GM23248 (cell line): ENCODE data around the gene SYMPK. TPM values are rescaled to one million over a fixed set of nuclear protein-coding genes. Genes with fewer than 3 reads are reported as not detected.

Source experiments
- DNase-seq: peaks from one replicate; pipeline ENCODE4 v3.0.0-alpha.2; 2015
- H2AFZ ChIP-seq: fragments of 200-600 bp; sonication (generic); 2 replicates; pipeline ENCODE4 v1.6.1; 2016; ENCODE audit warnings: antibody characterized with exemption
- H3F3A ChIP-seq: fragments of 200-600 bp; sonication (generic); 2 replicates; pipeline ENCODE4 v1.6.1; 2016; ENCODE audit warnings: mild to moderate bottlenecking, antibody characterized with exemption, mixed run types; ENCODE audit not compliant: insufficient read depth
- H3K27ac ChIP-seq: fragments of 200-600 bp; sonication (generic); 2 replicates; pipeline ENCODE4 v1.5.1; 2016; ENCODE audit warnings: mild to moderate bottlenecking
- H3K27me3 ChIP-seq: fragments of 200-600 bp; sonication (generic); replicated peaks from 2 replicates; pipeline ENCODE4 v1.6.1; 2016; ENCODE audit warnings: mild to moderate bottlenecking; ENCODE audit not compliant: insufficient read depth
- H3K36me3 ChIP-seq: fragments of 200-600 bp; sonication (generic); 2 replicates; pipeline ENCODE4 v1.6.1; 2016; ENCODE audit warnings: low read depth, mild to moderate bottlenecking
- H3K4me1 ChIP-seq: fragments of 200-600 bp; sonication (generic); 2 replicates; pipeline ENCODE4 v1.6.1; 2016; ENCODE audit warnings: mild to moderate bottlenecking; ENCODE audit not compliant: insufficient read depth
- H3K4me2 ChIP-seq: fragments of 200-600 bp; sonication (generic); one replicate; pipeline ENCODE4 v1.6.1; 2016; ENCODE audit warnings: mild to moderate bottlenecking; ENCODE audit not compliant: unreplicated experiment
- H3K4me3 ChIP-seq: fragments of 200-600 bp; sonication (generic); 2 replicates; pipeline ENCODE4 v1.5.1; 2016; ENCODE audit warnings: mild to moderate bottlenecking
- H3K79me2 ChIP-seq: fragments of 200-600 bp; sonication (generic); 2 replicates; pipeline ENCODE4 v1.6.1; 2016; ENCODE audit warnings: mild to moderate bottlenecking; ENCODE audit not compliant: insufficient read depth
- H3K9ac ChIP-seq: fragments of 200-600 bp; sonication (generic); 2 replicates; pipeline ENCODE4 v1.6.1; 2016; ENCODE audit warnings: mild to moderate bottlenecking
- H3K9me2 ChIP-seq: fragments of 200-600 bp; sonication (generic); 2 replicates; pipeline ENCODE4 v1.6.1; 2016; ENCODE audit warnings: mixed run types, mild to moderate bottlenecking, moderate library complexity; ENCODE audit not compliant: insufficient read depth
- H3K9me3 ChIP-seq: fragments of 200-600 bp; sonication (generic); one replicate; pipeline ENCODE4 v1.6.1; 2017; ENCODE audit warnings: low read depth
- H4K20me1 ChIP-seq: fragments of 200-600 bp; sonication (generic); 2 replicates; pipeline ENCODE4 v1.6.0; 2016; ENCODE audit not compliant: insufficient read depth
- EZH2 ChIP-seq: fragments of 200-600 bp; sonication (generic); IDR thresholded peaks from 2 replicates; pipeline ENCODE4 v1.6.1; 2018; ENCODE audit warnings: antibody characterized with exemption, mild to moderate bottlenecking; ENCODE audit not compliant: insufficient read depth, poor library complexity, severe bottlenecking
- EZH2phosphoT487 ChIP-seq: fragments of 200-600 bp; sonication (generic); IDR thresholded peaks from 2 replicates; pipeline ENCODE4 v1.6.1; 2018; ENCODE audit warnings: antibody characterized with exemption, moderate library complexity, mild to moderate bottlenecking, low read depth; ENCODE audit not compliant: insufficient read depth
- WGBS, 2 experiments: methylation state at CpG; one replicate each; pipeline ENCODE4 v1.1.6; 2015 to 2017; ENCODE audit warnings: low lambda C conversion rate in 2 of 2, low coverage in 1 of 2; ENCODE audit errors: missing lambda C conversion rate in 2 of 2; 5-methylcytosine and 5-hydroxymethylcytosine counted together
- in situ Hi-C: fragments of 300-500 bp; cut with MboI; formaldehyde crosslinking; loops from 2 replicates; pipeline ENCODE4 v1.15.0; 2020
- polyA plus RNA-seq: library from polyadenylated mRNA; unstranded; fragments of >200 nt; fragmentation: Nextera tagmentation; extraction: Ambion mirVana; gene quantifications from 2 replicates; pipeline ENCODE4 v1.2.1, GENCODE V29; 2016
- total RNA-seq: library from RNA; depleted of rRNA; stranded (reverse); fragments of >200 nt; shearing (Covaris generic); gene quantifications from 2 replicates; pipeline ENCODE4 v1.2.3, GENCODE V29; 2014

The SYMPK gene
- total and polyA plus RNA-seq, 2 experiments from 2014 or later, result 17.8 to 28.1 TPM

DNA sequence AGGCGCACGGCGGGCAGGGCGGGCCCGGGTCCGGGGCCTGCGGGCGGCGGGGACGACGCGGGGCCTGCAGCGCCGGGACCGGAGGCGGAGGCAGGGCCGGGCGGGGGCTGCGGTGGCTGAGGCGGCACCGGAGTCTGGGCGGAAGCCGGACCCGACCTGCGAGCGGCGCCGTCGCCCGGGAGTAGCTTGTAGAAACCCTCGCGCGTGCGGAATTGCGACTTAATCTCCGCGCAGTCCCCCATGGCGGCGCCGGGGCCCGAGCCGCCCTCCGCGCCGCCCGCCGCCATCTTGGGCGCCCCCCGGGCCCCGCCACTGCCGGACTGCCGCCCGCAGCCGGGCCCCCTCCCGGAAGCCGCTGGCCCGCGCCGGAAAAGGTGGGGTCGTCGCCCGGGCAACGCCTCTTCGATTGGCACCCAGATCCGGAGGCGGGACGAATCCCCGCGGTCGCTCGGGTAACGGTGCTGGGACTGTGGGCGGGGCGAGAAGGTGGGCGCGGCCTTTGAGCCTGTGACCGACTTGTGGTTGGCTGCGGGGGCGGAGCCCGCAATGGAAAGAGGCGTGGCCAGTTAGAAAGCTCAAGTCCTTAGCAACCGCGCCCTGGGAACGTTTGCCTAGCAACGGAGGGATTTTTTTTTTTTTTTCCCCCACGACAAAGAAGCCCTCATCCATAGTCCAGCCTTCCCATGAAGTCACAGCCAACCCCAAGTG lies 70.3 kb downstream of the SYMPK start, which contains the start of gene DMWD:
DMWD (minus strand) TSS at position 376 of the 708 bp plus-strand sequence; CDS start at position 287, 89 bp downstream.
- in situ Hi-C loops, result no loop called here
- Histone ChIP-seq H3K27ac (peak within 1 kb of the TSS; percentile 51), H2AFZ (no peak within 1 kb of the TSS), H3K4me2 (peak within 1 kb of the TSS; percentile 99), H3K4me1 (no peaks in the 10 kb centered on the region), H4K20me1 (no peaks in the 10 kb centered on the region), H3K9me2 (no peaks in the 10 kb centered on the region), H3K4me3 (peak within 1 kb of the TSS; percentile 99), H3K9ac (peak within 1 kb of the TSS; percentile 98), H3K27me3 (no peaks in the 10 kb centered on the region), H3K9me3 (no peaks in the 10 kb centered on the region), H3K79me2 (peaks cover 44% of the 10 kb centered on the region), H3F3A (no peaks in the 10 kb centered on the region), H3K36me3 (peaks cover 12% of the 10 kb centered on the region; the same call in 1 of the 2 replicates)
- peak; percentile 100 for DNase-seq
- no peak for TF ChIP-seq EZH2
- no peak for TF ChIP-seq EZH2phosphoT487
- WGBS, 2 experiments, result 1% methylated on average over 22 to 59 of the region's 86 CpGs

DNA sequence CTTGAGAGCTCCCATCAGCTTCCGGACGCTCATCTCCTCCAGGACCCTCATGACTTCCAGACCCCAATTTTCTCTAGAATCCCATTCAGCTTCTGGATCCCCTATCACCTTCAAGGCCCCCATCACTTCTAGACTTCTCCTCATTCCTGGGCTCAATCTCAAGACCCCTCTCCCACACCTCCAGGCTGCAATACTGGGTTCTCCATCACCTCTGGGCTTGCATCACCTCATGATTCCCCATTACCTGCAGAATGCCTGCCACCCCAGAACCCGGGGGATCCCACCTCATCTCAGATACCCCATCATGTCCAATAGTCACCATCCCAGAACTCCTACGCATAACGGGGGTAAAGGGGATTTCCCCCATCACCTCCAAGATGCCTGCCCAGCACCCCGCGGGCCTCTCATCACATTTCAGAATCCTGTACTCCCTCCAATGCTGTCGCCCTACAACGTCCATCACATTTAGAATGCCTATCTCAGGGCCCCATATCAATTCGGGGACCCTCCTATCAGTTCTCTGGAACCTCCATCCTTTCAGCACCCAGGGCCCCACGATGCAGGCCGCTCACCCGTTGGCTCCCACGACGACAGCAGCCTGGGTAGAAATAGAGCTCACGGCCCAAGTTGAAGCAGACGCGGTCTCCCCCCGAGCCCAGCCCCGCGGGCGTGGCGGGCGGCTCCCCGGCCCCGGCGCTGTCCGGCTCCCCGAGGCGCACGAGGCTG lies 71.0 kb downstream of the SYMPK start:
- H3K4me1 ChIP-seq, result no peaks in the 10 kb centered on the region
- no peak overlapping the region for H2AFZ ChIP-seq
- TF ChIP-seq EZH2 (no peak), EZH2phosphoT487 (no peak)
- no peaks in the 10 kb centered on the region for H3K9me2 ChIP-seq
- peaks cover 51% of the 10 kb centered on the region for H3K79me2 ChIP-seq
- in situ Hi-C loops, result no loop called here
- no peaks in the 10 kb centered on the region for H3F3A ChIP-seq
- no peaks in the 10 kb centered on the region for H3K9me3 ChIP-seq
- DNase-seq, result peak; percentile 57
- H3K27me3 ChIP-seq, result no peaks in the 10 kb centered on the region
- peak overlapping the region; percentile 98 for H3K9ac ChIP-seq
- no peaks in the 10 kb centered on the region for H4K20me1 ChIP-seq
- H3K4me2 ChIP-seq, result peak overlapping the region; percentile 99
- peak overlapping the region; percentile 51; the same call in 1 of the 2 replicates for H3K27ac ChIP-seq
- peak overlapping the region; percentile 99 for H3K4me3 ChIP-seq
- H3K36me3 ChIP-seq, result peaks cover 12% of the 10 kb centered on the region; the same call in 1 of the 2 replicates
- WGBS, 2 experiments, result 6 to 9% methylated on average over 19 to 31 of the region's 31 CpGs

DNA sequence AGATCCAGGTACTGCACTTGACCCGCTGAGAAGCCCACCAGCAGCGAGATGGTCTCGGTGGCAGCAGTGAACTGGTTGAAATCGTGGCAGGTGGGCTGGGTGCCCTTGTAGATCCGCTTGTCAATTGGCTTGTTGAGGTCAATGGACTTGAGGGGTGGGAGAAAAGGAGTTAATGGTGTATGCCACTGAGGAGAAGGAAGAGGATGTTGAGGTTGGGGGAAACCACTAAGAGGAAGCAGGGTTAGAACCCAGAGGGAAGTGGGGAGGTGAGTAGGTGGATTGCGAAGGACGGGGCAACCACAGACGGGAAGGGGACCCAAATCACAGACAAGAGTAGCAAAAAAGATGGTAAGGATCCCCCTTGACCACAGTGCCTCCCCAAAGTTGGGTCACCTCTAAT lies 72.0 kb downstream of the SYMPK start:
- TF ChIP-seq EZH2phosphoT487 (no peak), EZH2 (no peak)
- peaks cover 61% of the 10 kb centered on the region for H3K79me2 ChIP-seq
- no peaks in the 10 kb centered on the region for H3K27me3 ChIP-seq
- no peak overlapping the region for H3K27ac ChIP-seq
- H3F3A ChIP-seq, result no peaks in the 10 kb centered on the region
- peaks cover 12% of the 10 kb centered on the region; the same call in 1 of the 2 replicates for H3K36me3 ChIP-seq
- 88 to 89% methylated on average over 8 of the region's 8 CpGs for WGBS, 2 experiments
- peak overlapping the region; percentile 99 for H3K4me3 ChIP-seq
- in situ Hi-C loops, result no loop called here
- H3K9me3 ChIP-seq, result no peaks in the 10 kb centered on the region
- H3K4me2 ChIP-seq, result peak overlapping the region; percentile 99
- no peak for DNase-seq
- H2AFZ ChIP-seq, result no peak overlapping the region
- no peaks in the 10 kb centered on the region for H3K9me2 ChIP-seq
- H3K4me1 ChIP-seq, result no peaks in the 10 kb centered on the region
- H3K9ac ChIP-seq, result peak overlapping the region; percentile 98; the same call in 1 of the 2 replicates
- H4K20me1 ChIP-seq, result no peaks in the 10 kb centered on the region

DNA sequence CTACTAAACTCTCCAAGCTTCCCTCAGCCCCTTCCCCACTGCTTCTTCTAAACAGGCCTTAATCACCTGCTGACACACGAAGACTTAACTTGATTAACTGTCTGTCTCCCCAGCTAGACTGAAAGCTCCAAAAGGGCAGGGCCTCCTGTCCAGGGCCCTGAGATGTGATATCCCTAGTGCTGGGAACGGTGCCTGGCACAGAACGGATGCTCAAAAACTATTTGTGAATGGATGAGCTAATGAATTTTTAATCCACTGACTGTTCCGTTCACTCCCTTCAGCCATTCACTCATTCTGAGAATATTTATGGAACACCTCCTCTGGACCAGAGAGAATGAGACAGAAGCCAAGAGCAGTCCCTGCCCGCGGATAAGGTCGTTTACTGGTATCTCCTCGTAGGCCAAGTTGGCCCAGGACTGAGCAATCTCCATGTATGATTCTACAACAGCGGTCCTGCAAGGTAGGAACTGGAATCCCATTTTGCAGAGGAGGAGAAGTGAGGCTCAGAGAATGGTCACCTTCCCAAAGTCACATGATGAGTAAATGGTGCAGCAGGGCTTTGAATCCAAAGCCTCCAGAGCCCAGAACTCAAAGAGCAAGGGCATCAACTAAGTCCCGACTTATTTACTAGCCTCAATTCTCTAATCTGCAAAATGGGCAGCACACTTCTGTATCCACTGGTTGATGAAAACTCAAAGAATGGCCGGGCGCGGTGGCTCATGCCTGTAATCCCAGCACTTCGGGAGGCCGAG lies 73.7 kb downstream of the SYMPK start:
- DNase-seq, result no peak
- Histone ChIP-seq H3K27me3 (no peaks in the 10 kb centered on the region), H3K79me2 (peaks cover 75% of the 10 kb centered on the region), H3K4me2 (no peak overlapping the region), H3K4me1 (peaks cover under 1% of the 10 kb centered on the region; the same call in 1 of the 2 replicates), H4K20me1 (no peaks in the 10 kb centered on the region), H3K36me3 (peaks cover 12% of the 10 kb centered on the region; the same call in 1 of the 2 replicates), H3K4me3 (no peak overlapping the region), H3K9ac (no peak overlapping the region), H3K9me3 (no peaks in the 10 kb centered on the region), H2AFZ (no peak overlapping the region), H3F3A (no peaks in the 10 kb centered on the region), H3K27ac (no peak overlapping the region), H3K9me2 (no peaks in the 10 kb centered on the region)
- TF ChIP-seq EZH2phosphoT487, result no peak
- no peak for TF ChIP-seq EZH2
- 90 to 91% methylated on average over 12 to 15 of the region's 15 CpGs for whole genome bisulfite sequencing, 2 experiments
- in situ Hi-C loops, result no loop called here
